HepG2 (cell line): Measurements from ENCODE around the gene TECTB. TPM values are rescaled to one million over a fixed set of nuclear protein-coding genes. Genes with fewer than 3 reads are reported as not detected.

Source experiments
- ARID2 ChIP-seq: sonication (generic); formaldehyde crosslinking; IDR thresholded peaks from 2 replicates; pipeline ENCODE4 v1.8.1; 2022; ENCODE audit warnings: mild to moderate bottlenecking, missing genetic modification reagents, borderline replicate concordance
- CTCF ChIP-seq: sonication (generic); formaldehyde crosslinking; IDR thresholded peaks from 2 replicates; pipeline ENCODE4 v1.5.0; 2020; ENCODE audit warnings: mild to moderate bottlenecking, missing genetic modification reagents, moderate library complexity
- HDAC2 ChIP-seq: sonication (generic); formaldehyde crosslinking; IDR thresholded peaks from 2 replicates; pipeline ENCODE4 v1.4.0; 2020; ENCODE audit warnings: missing genetic modification reagents
- KLF15 ChIP-seq: sonication (generic); formaldehyde crosslinking; IDR thresholded peaks from 2 replicates; pipeline ENCODE4 v1.8.1; 2023; ENCODE audit warnings: borderline replicate concordance, mild to moderate bottlenecking, inconsistent platforms, missing genetic modification reagents, mixed read lengths
- MED1 ChIP-seq: sonication (generic); formaldehyde crosslinking; IDR thresholded peaks from 2 replicates; pipeline ENCODE4 v1.4.0; 2020; ENCODE audit warnings: missing genetic modification reagents
- MTA3 ChIP-seq: sonication (generic); formaldehyde crosslinking; IDR thresholded peaks from 2 replicates; pipeline ENCODE4 v1.4.0; 2020; ENCODE audit warnings: missing genetic modification reagents
- NCOA2 ChIP-seq: sonication (generic); formaldehyde crosslinking; IDR thresholded peaks from 2 replicates; pipeline ENCODE4 v1.8.0; 2022; ENCODE audit warnings: inconsistent platforms
- NR0B2 ChIP-seq: sonication (generic); formaldehyde crosslinking; IDR thresholded peaks from 2 replicates; pipeline ENCODE4 v1.4.0; 2020; ENCODE audit warnings: mild to moderate bottlenecking, missing genetic modification reagents
- PHF21A ChIP-seq: sonication (generic); formaldehyde crosslinking; IDR thresholded peaks from 2 replicates; pipeline ENCODE4 v1.5.0; 2020; ENCODE audit warnings: mild to moderate bottlenecking, missing genetic modification reagents
- SNAI1 ChIP-seq: sonication (generic); formaldehyde crosslinking; IDR thresholded peaks from 2 replicates; pipeline ENCODE4 v1.5.0; 2020; ENCODE audit warnings: mild to moderate bottlenecking, missing genetic modification reagents, borderline replicate concordance
- SOX13 ChIP-seq, 3 experiments: fragments of 450-650 bp in 1 of 3; sonication (generic) in 1 of 3; formaldehyde crosslinking in 1 of 3; IDR thresholded peaks in 2 of 3; conservative IDR thresholded peaks in 1 of 3; 2 replicates each; pipeline versions ENCODE4 v1.5.0 to v1.6.1; 2016 to 2020; ENCODE audit warnings: antibody characterized with exemption in 1 of 3, mild to moderate bottlenecking in 1 of 3, missing compliant biosample characterization in 1 of 3, missing genetic modification reagents in 1 of 3, moderate library complexity in 1 of 3
- SRF ChIP-seq: IDR thresholded peaks from 2 replicates; pipeline ENCODE4 v1.6.1; 2011; ENCODE audit warnings: mild to moderate bottlenecking, low read depth, low read length, moderate library complexity
- TEAD2 ChIP-seq: sonication (generic); formaldehyde crosslinking; IDR thresholded peaks from 2 replicates; pipeline ENCODE4 v1.9.0; 2021; ENCODE audit warnings: missing genetic modification reagents
- XRCC5 ChIP-seq: fragments of 200-400 bp; formaldehyde crosslinking; optimal IDR thresholded peaks from 2 replicates; pipeline ENCODE3; 2017; ENCODE audit warnings: mild to moderate bottlenecking, low read length
- YEATS4 ChIP-seq: sonication (generic); formaldehyde crosslinking; IDR thresholded peaks from 2 replicates; pipeline ENCODE4 v1.4.0; 2020; ENCODE audit warnings: missing genetic modification reagents, borderline replicate concordance
- ZBTB21 ChIP-seq: sonication (generic); formaldehyde crosslinking; IDR thresholded peaks from 2 replicates; pipeline ENCODE4 v1.4.0; 2020; ENCODE audit warnings: missing genetic modification reagents
- ZGPAT ChIP-seq: IDR thresholded peaks from 2 replicates; pipeline ENCODE4 v1.6.1; 2016; ENCODE audit warnings: mild to moderate bottlenecking
- ZMYM2 ChIP-seq: sonication (generic); formaldehyde crosslinking; IDR thresholded peaks from 2 replicates; pipeline ENCODE4 v1.8.0; 2022; ENCODE audit warnings: mild to moderate bottlenecking, missing genetic modification reagents
- ZNF124 ChIP-seq: sonication (generic); formaldehyde crosslinking; IDR thresholded peaks from 2 replicates; pipeline ENCODE4 v1.4.0; 2020; ENCODE audit warnings: missing genetic modification reagents
- ZNF609 ChIP-seq: sonication (generic); formaldehyde crosslinking; IDR thresholded peaks from 2 replicates; pipeline ENCODE4 v1.4.0; 2020; ENCODE audit warnings: mild to moderate bottlenecking, missing genetic modification reagents, borderline replicate concordance
- ZSCAN30 ChIP-seq: sonication (generic); formaldehyde crosslinking; IDR thresholded peaks from 2 replicates; pipeline ENCODE4 v1.5.0; 2020; ENCODE audit warnings: mild to moderate bottlenecking, missing genetic modification reagents
- polyA plus RNA-seq, 8 experiments: library from polyadenylated mRNA; depleted of rRNA in 3 of 8; stranded (reverse) in 7 of 8; unstranded in 1 of 8; fragments of >200 nt; fragmentation: Illumina TruSeq in 4 of 8; extraction: Trizol in 4 of 8; gene quantifications; 2 replicates each; pipeline versions ENCODE4 v1.2.1 to v1.2.3, GENCODE V29; 2011 to 2016; ENCODE audit warnings: low read depth in 4 of 8, missing spikeins in 1 of 8, mixed read lengths in 1 of 8; ENCODE audit not compliant: insufficient read depth in 1 of 8
- total RNA-seq, 5 experiments: library from RNA; depleted of rRNA; stranded (reverse); fragments of >200 nt; fragmentation: Illumina TruSeq; extraction: Trizol; gene quantifications; 2 replicates each; pipeline ENCODE4 v1.2.3, GENCODE V29; 2016; ENCODE audit warnings: low read depth in 1 of 5

The TECTB gene
- total and polyA plus RNA-seq, 2 of the 13 experiments (the other 11 are each of a cell fraction or from before 2014, with no cell fraction given): 0.78 to 1.8 TPM

GRCh38 chr10:112280205-112280921 lies 2.8 kb upstream of the TECTB start (continued):
- TF ChIP-seq ZMYM2 (CRISPR knock-in tag): peak; percentile 66; the same call in 1 of the 2 replicates
- TF ChIP-seq ZGPAT: peak; percentile 41; the same call in 1 of the 2 replicates
- peak; percentile 62; the same call in 1 of the 2 replicates for TF ChIP-seq NCOA2
- TF ChIP-seq KLF15: no peak
- TF ChIP-seq ZNF609: peak; percentile 14; the same call in 1 of the 2 replicates
- no peak for TF ChIP-seq TEAD2 (CRISPR knock-in tag)
- TF ChIP-seq MED1 (CRISPR knock-in tag): peak; percentile 47
- 0 out of 2 replicates have a peak, but pooled peaks have one; percentile 39 for TF ChIP-seq ZSCAN30 (CRISPR knock-in tag)
- no peak for TF ChIP-seq ZNF124 (CRISPR knock-in tag)
- TF ChIP-seq ZBTB21 (CRISPR knock-in tag): peak; percentile 33; the same call in 1 of the 2 replicates
- no peak for TF ChIP-seq XRCC5
- TF ChIP-seq YEATS4 (CRISPR knock-in tag): no peak
- TF ChIP-seq NR0B2 (CRISPR knock-in tag): no peak
- TF ChIP-seq PHF21A (CRISPR knock-in tag): peak; percentile 71
- no peak for TF ChIP-seq MTA3 (CRISPR knock-in tag)
- TF ChIP-seq HDAC2 (CRISPR knock-in tag): peak; percentile 34; the same call in 1 of the 2 replicates
- no peak for TF ChIP-seq SRF
- TF ChIP-seq SNAI1 (CRISPR knock-in tag): peak; percentile 30; the same call in 1 of the 2 replicates
- TF ChIP-seq CTCF (CRISPR knock-in tag): 0 out of 2 replicates have a peak, but pooled peaks have one; percentile 3
- no peak for TF ChIP-seq SOX13 (IDR thresholded peaks at IDR 0.05)
- peak in 1 of 2 experiments; percentile 60; a peak in 2 of 4 replicates for TF ChIP-seq SOX13 (CRISPR knock-in tag; conservative IDR thresholded peaks at IDR 0.05 in 1 of 2, IDR thresholded peaks at IDR 0.05 in 1 of 2)
- TF ChIP-seq ARID2 (CRISPR knock-in tag): peak; percentile 65; the same call in 1 of the 2 replicates
- TF ChIP-seq, all 625 proteins: peak for 84
